IMR-90 (cell line): ENCODE measurements around the gene SPACA6. TPM values are rescaled to one million over a fixed set of nuclear protein-coding genes. Genes with fewer than 3 reads are reported as not detected.

Source experiments
- ATAC-seq: fragments of 200-7000 bp; cut with Tn5 transposase; 2 replicates; pipeline ENCODE4 v1.9.1; 2020; ENCODE audit warnings: low read depth, mild to moderate bottlenecking, moderate library complexity
- BruUV-seq: library from RNA; stranded (reverse); fragments of 400-500 nt; replicated peaks from 2 replicates; lab custom pipeline; 2021; lab: Mats Ljungman, UMichigan
- CTCF ChIA-PET: fragments of 300-600 bp; formaldehyde crosslinking; extraction: SDS; loops from one replicate; lab custom pipeline; 2021; ENCODE audit warnings: antibody characterized with exemption; lab: Yijun Ruan, JAX
- POLR2A ChIA-PET: fragments of 300-600 bp; sonication (Branson Sonifier 250); formaldehyde crosslinking; loops from one replicate; lab custom pipeline; 2022; ENCODE audit warnings: antibody characterized with exemption; ENCODE audit not compliant: unreplicated experiment; lab: Charles Lee
- DNase-seq: peaks from one replicate; pipeline ENCODE4 v3.0.0; 2013
- H2AFZ ChIP-seq: replicated peaks from 2 replicates; pipeline ENCODE3; 2013; ENCODE audit warnings: low read length, mild to moderate bottlenecking; ENCODE audit not compliant: poor library complexity
- H2AK5ac ChIP-seq: 2 replicates; pipeline ENCODE4 v1.6.1; 2013; ENCODE audit warnings: low read depth, low read length, inconsistent platforms
- H2AK9ac ChIP-seq: replicated peaks from 2 replicates; pipeline ENCODE3; 2013; ENCODE audit warnings: mild to moderate bottlenecking, low read depth, low read length, moderate library complexity; ENCODE audit not compliant: poor library complexity
- H2BK120ac ChIP-seq: 2 replicates; pipeline ENCODE4 v1.6.1; 2013; ENCODE audit warnings: low read depth, low read length, inconsistent platforms
- H2BK15ac ChIP-seq: 3 replicates; pipeline ENCODE4 v1.6.1; 2013; ENCODE audit warnings: low read depth, low read length, inconsistent platforms
- H2BK20ac ChIP-seq: 2 replicates; pipeline ENCODE4 v1.6.1; 2013; ENCODE audit warnings: low read depth, mild to moderate bottlenecking, inconsistent platforms, low read length, moderate library complexity
- H2BK5ac ChIP-seq: 2 replicates; pipeline ENCODE4 v1.6.1; 2013; ENCODE audit warnings: mild to moderate bottlenecking, low read depth, low read length, inconsistent platforms; ENCODE audit not compliant: poor library complexity, severe bottlenecking
- H3K14ac ChIP-seq: replicated peaks from 2 replicates; pipeline ENCODE4 v1.6.1; 2013; ENCODE audit warnings: low read depth, low read length, inconsistent platforms
- H3K18ac ChIP-seq: 2 replicates; pipeline ENCODE4 v1.6.1; 2013; ENCODE audit warnings: low read depth, low read length, control low read depth
- H3K23ac ChIP-seq: 2 replicates; pipeline ENCODE4 v1.6.1; 2013; ENCODE audit warnings: low read depth, low read length, inconsistent platforms
- H3K27ac ChIP-seq: 2 replicates; pipeline ENCODE4 v1.5.1; 2013; ENCODE audit warnings: mild to moderate bottlenecking, control low read depth, low read length; ENCODE audit not compliant: insufficient read depth
- H3K27me3 ChIP-seq: 2 replicates; pipeline ENCODE4 v1.6.1; 2013; ENCODE audit warnings: low read length; ENCODE audit not compliant: control insufficient read depth, insufficient read depth
- H3K36me3 ChIP-seq: 2 replicates; pipeline ENCODE4 v1.6.1; 2013; ENCODE audit warnings: low read length, mixed read lengths; ENCODE audit not compliant: control insufficient read depth, insufficient read depth
- H3K4ac ChIP-seq: 2 replicates; pipeline ENCODE4 v1.6.1; 2013; ENCODE audit warnings: low read depth, low read length, inconsistent platforms
- H3K4me1 ChIP-seq: 2 replicates; pipeline ENCODE4 v1.6.1; 2013; ENCODE audit warnings: low read length, mixed read lengths; ENCODE audit not compliant: control insufficient read depth, insufficient read depth
- H3K4me2 ChIP-seq: 2 replicates; pipeline ENCODE4 v1.6.1; 2013; ENCODE audit warnings: low read depth, mild to moderate bottlenecking, control low read depth, low read length, moderate library complexity
- H3K4me3 ChIP-seq: 2 replicates; pipeline ENCODE4 v1.5.1; 2013; ENCODE audit warnings: low read depth, mild to moderate bottlenecking, control low read depth, low read length, moderate library complexity; ENCODE audit not compliant: insufficient read depth
- H3K56ac ChIP-seq: 2 replicates; pipeline ENCODE4 v1.6.1; 2013; ENCODE audit warnings: low read length, inconsistent platforms; ENCODE audit not compliant: insufficient read depth; ENCODE audit errors: extremely low read depth
- H3K79me1 ChIP-seq, 2 experiments: 2 replicates each; pipeline ENCODE4 v1.6.1; 2013; ENCODE audit warnings: low read length in 2 of 2, inconsistent platforms in 1 of 2, low read depth in 1 of 2
- H3K9ac ChIP-seq: 2 replicates; pipeline ENCODE4 v1.6.1; 2013; ENCODE audit warnings: low read depth, low read length, control low read depth
- H3K9me1 ChIP-seq: 2 replicates; pipeline ENCODE4 v1.6.1; 2013; ENCODE audit warnings: low read length, inconsistent platforms; ENCODE audit not compliant: insufficient read depth
- H3K9me3 ChIP-seq: 2 replicates; pipeline ENCODE4 v1.6.1; 2013; ENCODE audit warnings: low read length; ENCODE audit not compliant: control insufficient read depth, insufficient read depth
- H4K20me1 ChIP-seq: 2 replicates; pipeline ENCODE4 v1.6.1; 2013; ENCODE audit warnings: low read length, inconsistent platforms; ENCODE audit not compliant: insufficient read depth
- H4K5ac ChIP-seq: 2 replicates; pipeline ENCODE4 v1.6.1; 2013; ENCODE audit warnings: mild to moderate bottlenecking, low read depth, low read length, control low read depth
- H4K8ac ChIP-seq, 2 experiments: 2 replicates each; pipeline ENCODE4 v1.6.1; 2013; ENCODE audit warnings: low read depth in 2 of 2, low read length in 2 of 2, control low read depth in 1 of 2, inconsistent platforms in 1 of 2
- H4K91ac ChIP-seq: 2 replicates; pipeline ENCODE4 v1.6.1; 2013; ENCODE audit warnings: low read depth, low read length, inconsistent platforms; ENCODE audit not compliant: insufficient read depth
- BHLHE40 ChIP-seq: fragments of 150-350 bp; IDR thresholded peaks from 2 replicates; pipeline ENCODE4 v1.6.1; 2016; ENCODE audit warnings: mild to moderate bottlenecking, low read depth, low read length
- CEBPB ChIP-seq: IDR thresholded peaks from 2 replicates; pipeline ENCODE4 v1.6.1; 2012; ENCODE audit warnings: low read depth, low read length, improper control_type of control experiment
- CHD1 ChIP-seq: IDR thresholded peaks from 2 replicates; pipeline ENCODE4 v1.6.1; 2012; ENCODE audit warnings: low read depth, low read length, improper control_type of control experiment
- CTCF ChIP-seq: conservative IDR thresholded peaks from 2 replicates; pipeline ENCODE4 v1.5.1; 2012; ENCODE audit warnings: mild to moderate bottlenecking, low read depth, low read length, improper control_type of control experiment
- FOS ChIP-seq: fragments of 150-350 bp; IDR thresholded peaks from 2 replicates; pipeline ENCODE4 v1.6.1; 2016; ENCODE audit warnings: low read depth, low read length
- MAFK ChIP-seq: IDR thresholded peaks from 2 replicates; pipeline ENCODE4 v1.6.1; 2012; ENCODE audit warnings: low read depth, low read length, improper control_type of control experiment
- MAZ ChIP-seq: IDR thresholded peaks from 2 replicates; pipeline ENCODE4 v1.6.1; 2012; ENCODE audit warnings: low read depth, mild to moderate bottlenecking, low read length, improper control_type of control experiment, moderate library complexity, borderline replicate concordance
- MXI1 ChIP-seq: IDR thresholded peaks from 2 replicates; pipeline ENCODE4 v1.6.1; 2012; ENCODE audit warnings: low read depth, mild to moderate bottlenecking, low read length, moderate library complexity, borderline replicate concordance
- NFE2L2 ChIP-seq: fragments of 150-350 bp; IDR thresholded peaks from 2 replicates; pipeline ENCODE4 v1.6.1; 2016; ENCODE audit warnings: low read depth, mild to moderate bottlenecking, low read length
- POLR2A ChIP-seq: IDR thresholded peaks from 2 replicates; pipeline ENCODE4 v1.6.1; 2012; ENCODE audit warnings: mild to moderate bottlenecking, low read depth, low read length
- RAD21 ChIP-seq: IDR thresholded peaks from 2 replicates; pipeline ENCODE4 v1.6.1; 2012; ENCODE audit warnings: low read length, improper control_type of control experiment
- RCOR1 ChIP-seq: IDR thresholded peaks from 2 replicates; pipeline ENCODE4 v1.6.1; 2012; ENCODE audit warnings: mild to moderate bottlenecking, low read length, improper control_type of control experiment; ENCODE audit not compliant: insufficient replicate concordance
- RFX5 ChIP-seq: IDR thresholded peaks from 2 replicates; pipeline ENCODE4 v1.8.0; 2012; ENCODE audit warnings: low read depth, mild to moderate bottlenecking, low read length, moderate library complexity
- SMC3 ChIP-seq: fragments of 150-350 bp; IDR thresholded peaks from 2 replicates; pipeline ENCODE4 v1.6.1; 2016; ENCODE audit warnings: low read depth, mild to moderate bottlenecking, antibody characterized with exemption, low read length, moderate library complexity
- USF2 ChIP-seq: fragments of 150-350 bp; IDR thresholded peaks from 2 replicates; pipeline ENCODE4 v1.6.1; 2017; ENCODE audit warnings: mild to moderate bottlenecking, antibody characterized with exemption, low read length, low read depth
- WGBS, 2 experiments: methylation state at CpG; one replicate each; pipeline versions ENCODE4 v1.1.5 to v1.1.7; 2013; ENCODE audit warnings: missing lambda C conversion rate in 2 of 2; ENCODE audit not compliant: insufficient read length in 1 of 2; ENCODE audit errors: extremely low coverage in 2 of 2; 5-methylcytosine and 5-hydroxymethylcytosine counted together
- dilution Hi-C: fragments of 300-500 bp; cut with HindIII; formaldehyde crosslinking; loops from one replicate; pipeline ENCODE4 v1.14.3; 2018; ENCODE audit warnings: low sequenced_read_pairs; ENCODE audit not compliant: unreplicated experiment
- in situ Hi-C: fragments of 300-500 bp; cut with MboI; formaldehyde crosslinking; loops from 3 replicates; pipeline ENCODE4 v1.14.3; 2019; ENCODE audit warnings: low sequenced_read_pairs, inconsistent platforms, mixed read lengths
- intact Hi-C: fragments of 100-400 bp; cut with micrococcal nuclease; formaldehyde crosslinking; loops from 2 replicates; pipeline ENCODE4 v1.10.0; 2022
- polyA plus RNA-seq, 3 experiments: library from polyadenylated mRNA; depleted of rRNA; stranded (reverse); fragments of >200 nt; gene quantifications; 2 replicates each; pipeline ENCODE4 v1.2.3, GENCODE V29; 2012; ENCODE audit warnings: low replicate concordance in 1 of 3
- total RNA-seq: library from RNA; depleted of rRNA; stranded (reverse); fragments of >200 nt; gene quantifications from 2 replicates; pipeline ENCODE4 v1.2.3, GENCODE V29; 2012
- TF ChIP-seq, protein P1 (sequence below): fragments of 150-350 bp; IDR thresholded peaks from 2 replicates; pipeline ENCODE4 v1.6.1; 2016; ENCODE audit warnings: low read depth, mild to moderate bottlenecking, low read length, moderate library complexity, borderline replicate concordance

SPACA6 gene
- total and polyA plus RNA-seq, 2 of the 4 experiments (the other 2 are of a cell fraction) = 1.3 to 13.6 TPM

- Histone ChIP-seq H3K27me3 (no peaks in the 10 kb centered on the region), H3K4me1 (0 out of 2 replicates have a peak, but pooled peaks cover 2% of the 10 kb centered on the region), H3K36me3 (peaks cover 41% of the 10 kb centered on the region), H3K23ac (no peak overlapping the region), H3K9me1 (peaks cover 11% of the 10 kb centered on the region), H3K9ac (no peak overlapping the region), H3K79me1 (peaks cover 12 to 28% of the 10 kb centered on the region in 2 experiments), H3K56ac (no peak overlapping the region), H4K20me1 (peaks cover 18% of the 10 kb centered on the region), H4K8ac (no peak overlapping the region), H3K18ac (no peak overlapping the region), H2AFZ (no peak overlapping the region), H2BK5ac (no peak overlapping the region), H3K14ac (no peak overlapping the region), H3K4me3 (no peak overlapping the region), H2AK9ac (no peak overlapping the region), H3K27ac (no peak overlapping the region), H2BK15ac (no peak overlapping the region), H4K5ac (no peak overlapping the region), H4K91ac (no peak overlapping the region), H2BK20ac (no peak overlapping the region), H3K9me3 (no peaks in the 10 kb centered on the region), H3K4me2 (no peak overlapping the region), H2BK120ac (no peak overlapping the region), H2AK5ac (no peak overlapping the region), H3K4ac (no peak overlapping the region)
- in situ Hi-C loops (no loop called here), dilution Hi-C loops (no loop called here), intact Hi-C loops (no loop called here)
- BruUV-seq = TSS peak; percentile 14
- WGBS, 2 experiments = no CpG with 5 or more reads among the region's 4 CpGs
- ChIA-PET POLR2A (no interaction called here), CTCF (no interaction called here)
- TF ChIP-seq SMC3 (no peak), CEBPB (no peak), MAZ (no peak), RCOR1 (no peak), CHD1 (no peak), USF2 (no peak), BHLHE40 (no peak), POLR2A (no peak), MAFK (no peak), RFX5 (no peak), FOS (no peak), CTCF (no peak), MXI1 (no peak), NFE2L2 (no peak), RAD21 (no peak)
- TF ChIP-seq, protein P1, sequence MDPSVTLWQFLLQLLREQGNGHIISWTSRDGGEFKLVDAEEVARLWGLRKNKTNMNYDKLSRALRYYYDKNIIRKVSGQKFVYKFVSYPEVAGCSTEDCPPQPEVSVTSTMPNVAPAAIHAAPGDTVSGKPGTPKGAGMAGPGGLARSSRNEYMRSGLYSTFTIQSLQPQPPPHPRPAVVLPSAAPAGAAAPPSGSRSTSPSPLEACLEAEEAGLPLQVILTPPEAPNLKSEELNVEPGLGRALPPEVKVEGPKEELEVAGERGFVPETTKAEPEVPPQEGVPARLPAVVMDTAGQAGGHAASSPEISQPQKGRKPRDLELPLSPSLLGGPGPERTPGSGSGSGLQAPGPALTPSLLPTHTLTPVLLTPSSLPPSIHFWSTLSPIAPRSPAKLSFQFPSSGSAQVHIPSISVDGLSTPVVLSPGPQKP = no peak
- ATAC-seq (no peak), DNase-seq (no peak)
Observed at GRCh38 chr19:51706296-51706695, 13.2 kb downstream of the SPACA6 start.
